ENCODE data around the gene NEK4. TPM values are rescaled to one million over a fixed set of nuclear protein-coding genes. Genes with fewer than 3 reads are reported as not detected.

Gene NEK4
- total RNA-seq, 1 experiment from 2014 or later: 36.2 TPM

DNA sequence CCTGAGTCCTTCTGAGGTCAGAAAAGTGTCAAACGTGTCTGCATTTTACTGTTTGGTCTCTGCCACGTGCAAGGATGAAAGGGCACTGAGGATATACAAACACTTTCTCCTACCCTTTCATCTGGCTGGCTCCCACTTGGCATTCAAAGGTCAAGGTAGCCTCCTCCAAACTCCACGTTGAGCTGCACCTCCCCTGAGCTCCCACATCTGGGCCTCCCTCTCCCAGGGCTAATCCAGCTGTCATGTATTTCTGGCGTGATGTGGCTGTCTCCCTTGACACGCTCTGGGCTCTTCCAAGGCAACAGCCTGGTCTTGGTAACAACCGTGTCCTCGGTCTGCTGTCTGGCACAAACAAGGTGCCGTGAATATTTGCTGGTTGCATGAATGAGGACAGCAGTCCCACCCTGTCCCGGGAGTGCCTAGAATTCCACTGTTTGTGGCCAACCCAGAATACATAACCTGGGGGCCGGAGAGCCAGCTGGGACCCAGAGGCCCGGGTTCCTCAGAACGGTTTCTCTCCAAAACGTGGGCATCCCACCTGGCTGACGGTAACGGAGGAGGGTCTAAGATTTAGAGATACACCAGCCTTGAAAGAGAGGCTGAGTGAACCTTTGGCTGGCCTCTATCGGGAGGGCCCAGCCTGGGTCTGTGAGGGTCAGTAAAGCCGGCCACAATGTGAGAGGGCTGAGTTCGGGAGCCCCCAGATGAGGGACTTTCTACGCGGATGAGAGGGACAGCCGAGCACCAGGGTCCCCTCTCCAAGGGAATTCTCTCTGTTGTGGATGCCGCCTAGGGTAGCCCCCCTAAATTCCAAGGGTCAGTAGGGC is 65.9 kb downstream of the NEK4 start:
- TF ChIP-seq CEBPB (IDR thresholded peaks at IDR 0.05; ENCODE audit: low read depth): no peak
- TF ChIP-seq, protein P1, sequence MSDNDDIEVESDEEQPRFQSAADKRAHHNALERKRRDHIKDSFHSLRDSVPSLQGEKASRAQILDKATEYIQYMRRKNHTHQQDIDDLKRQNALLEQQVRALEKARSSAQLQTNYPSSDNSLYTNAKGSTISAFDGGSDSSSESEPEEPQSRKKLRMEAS (IDR thresholded peaks at IDR 0.05): peak; percentile 29; the same call in 1 of the 2 replicates
- Histone ChIP-seq H3K4me3 (replicated peaks in 1 of 2; ENCODE audit: low read depth in 1 of 2, low read length in 2 of 2) (peak overlapping the region; percentile 94 to 96), H2AFZ (ENCODE audit: low read depth, low read length, poor library complexity, severe bottlenecking) (peak overlapping the region; percentile 45), H3K79me2 (ENCODE audit: insufficient read depth, low read length) (peaks cover 61% of the 10 kb centered on the region), H3K27ac (ENCODE audit: low read depth, low read length) (peak overlapping the region; percentile 96), H3K36me3 (ENCODE audit: control insufficient read depth in 1 of 2, insufficient read depth in 2 of 2, low read length in 2 of 2) (peaks cover 10% of the 10 kb centered on the region in 2 experiments; a peak in 3 of 4 replicates), H3K4me2 (ENCODE audit: low read length) (peak overlapping the region; percentile 99), H3K4me1 (ENCODE audit: control insufficient read depth in 1 of 2, insufficient read depth in 2 of 2, low read length in 2 of 2) (peaks cover 10 to 12% of the 10 kb centered on the region in 2 experiments; a peak in 3 of 4 replicates), H3K27me3 (ENCODE audit: insufficient read depth, low read length) (no peaks in the 10 kb centered on the region), H3K9me2 (ENCODE audit: insufficient read depth) (no peaks in the 10 kb centered on the region), H4K20me1 (ENCODE audit: insufficient read depth) (no peaks in the 10 kb centered on the region), H3K9ac (ENCODE audit: low read length) (peak overlapping the region; percentile 91), H3K9me3 (ENCODE audit: control insufficient read depth in 1 of 2, insufficient read depth in 1 of 2, low read depth in 1 of 2, low read length in 2 of 2) (no peaks in the 10 kb centered on the region)
- POLR2A ChIA-PET: interaction anchor here (0.6 to 1.0 kb wide), 2 partner anchors 15 to 236 kb away, joined by 3 to 4 read pairs; no protein-coding TSS in a partner anchor
- CTCF ChIA-PET: no interaction called here
- ATAC-seq: peak; percentile 8
- TSS peak; percentile 58 for BruUV-seq (replicated peaks)
- RAD21 ChIA-PET (ENCODE audit: low non-redundant PET in 1 of 2, low total read pairs in 2 of 2, uncharacterized antibody in 2 of 2, unreplicated experiment in 2 of 2): no interaction called here
- intact Hi-C loops (cut with micrococcal nuclease): no loop called here
- no peak for DNase-seq (ENCODE audit: low read depth, low spot score)

DNA sequence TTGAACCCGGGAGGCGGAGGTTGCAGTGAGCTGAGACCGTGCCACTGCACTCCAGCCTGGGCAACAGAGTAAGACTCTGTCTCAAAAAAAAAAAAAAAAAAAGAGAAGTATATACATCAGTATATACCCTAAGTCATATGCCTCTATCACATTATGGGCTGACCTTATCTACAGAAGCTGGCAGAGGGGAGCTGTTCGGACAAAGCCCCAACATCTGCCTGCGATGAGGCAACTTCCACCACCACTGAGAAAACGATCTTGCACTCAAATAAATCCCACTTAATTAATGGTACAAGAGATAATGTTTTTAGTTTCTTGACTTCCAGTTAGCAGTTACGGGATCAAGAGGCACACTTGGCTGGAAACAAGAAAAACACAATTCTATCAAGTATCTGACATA is 67.4 kb downstream of the NEK4 start:
- H3K4me1 ChIP-seq (ENCODE audit: control insufficient read depth in 1 of 2, insufficient read depth in 2 of 2, low read length in 2 of 2): peaks cover 10 to 12% of the 10 kb centered on the region in 2 experiments; a peak in 3 of 4 replicates
- no peak overlapping the region for H3K4me3 ChIP-seq (replicated peaks in 1 of 2; ENCODE audit: low read depth in 1 of 2, low read length in 2 of 2)
- ChIA-PET CTCF (no interaction called here), RAD21 (ENCODE audit: low non-redundant PET in 1 of 2, low total read pairs in 2 of 2, uncharacterized antibody in 2 of 2, unreplicated experiment in 2 of 2) (no interaction called here), POLR2A (no interaction called here)
- H3K36me3 ChIP-seq (ENCODE audit: control insufficient read depth in 1 of 2, insufficient read depth in 2 of 2, low read length in 2 of 2): peaks cover 3 to 10% of the 10 kb centered on the region in 2 experiments; a peak in 2 of 4 replicates
- no peak for ATAC-seq
- no peaks in the 10 kb centered on the region for H4K20me1 ChIP-seq (ENCODE audit: insufficient read depth)
- H3K9me3 ChIP-seq (ENCODE audit: control insufficient read depth in 1 of 2, insufficient read depth in 1 of 2, low read depth in 1 of 2, low read length in 2 of 2): no peaks in the 10 kb centered on the region
- H3K4me2 ChIP-seq (ENCODE audit: low read length): no peak overlapping the region
- peaks cover 57% of the 10 kb centered on the region for H3K79me2 ChIP-seq (ENCODE audit: insufficient read depth, low read length)
- TF ChIP-seq, protein P2, sequence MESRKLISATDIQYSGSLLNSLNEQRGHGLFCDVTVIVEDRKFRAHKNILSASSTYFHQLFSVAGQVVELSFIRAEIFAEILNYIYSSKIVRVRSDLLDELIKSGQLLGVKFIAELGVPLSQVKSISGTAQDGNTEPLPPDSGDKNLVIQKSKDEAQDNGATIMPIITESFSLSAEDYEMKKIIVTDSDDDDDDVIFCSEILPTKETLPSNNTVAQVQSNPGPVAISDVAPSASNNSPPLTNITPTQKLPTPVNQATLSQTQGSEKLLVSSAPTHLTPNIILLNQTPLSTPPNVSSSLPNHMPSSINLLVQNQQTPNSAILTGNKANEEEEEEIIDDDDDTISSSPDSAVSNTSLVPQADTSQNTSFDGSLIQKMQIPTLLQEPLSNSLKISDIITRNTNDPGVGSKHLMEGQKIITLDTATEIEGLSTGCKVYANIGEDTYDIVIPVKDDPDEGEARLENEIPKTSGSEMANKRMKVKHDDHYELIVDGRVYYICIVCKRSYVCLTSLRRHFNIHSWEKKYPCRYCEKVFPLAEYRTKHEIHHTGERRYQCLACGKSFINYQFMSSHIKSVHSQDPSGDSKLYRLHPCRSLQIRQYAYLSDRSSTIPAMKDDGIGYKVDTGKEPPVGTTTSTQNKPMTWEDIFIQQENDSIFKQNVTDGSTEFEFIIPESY (IDR thresholded peaks at IDR 0.05; ENCODE audit: extremely low read depth, insufficient replicate concordance, low read length): no peak
- TF ChIP-seq POLR2AphosphoS5 (IDR thresholded peaks at IDR 0.05; ENCODE audit: low read depth, low read length): no peak
- TF ChIP-seq EZH2 (IDR thresholded peaks at IDR 0.05): no peak
- no peak for TF ChIP-seq EZH2phosphoT487 (IDR thresholded peaks at IDR 0.05; ENCODE audit: borderline replicate concordance)
- TF ChIP-seq, protein P3, sequence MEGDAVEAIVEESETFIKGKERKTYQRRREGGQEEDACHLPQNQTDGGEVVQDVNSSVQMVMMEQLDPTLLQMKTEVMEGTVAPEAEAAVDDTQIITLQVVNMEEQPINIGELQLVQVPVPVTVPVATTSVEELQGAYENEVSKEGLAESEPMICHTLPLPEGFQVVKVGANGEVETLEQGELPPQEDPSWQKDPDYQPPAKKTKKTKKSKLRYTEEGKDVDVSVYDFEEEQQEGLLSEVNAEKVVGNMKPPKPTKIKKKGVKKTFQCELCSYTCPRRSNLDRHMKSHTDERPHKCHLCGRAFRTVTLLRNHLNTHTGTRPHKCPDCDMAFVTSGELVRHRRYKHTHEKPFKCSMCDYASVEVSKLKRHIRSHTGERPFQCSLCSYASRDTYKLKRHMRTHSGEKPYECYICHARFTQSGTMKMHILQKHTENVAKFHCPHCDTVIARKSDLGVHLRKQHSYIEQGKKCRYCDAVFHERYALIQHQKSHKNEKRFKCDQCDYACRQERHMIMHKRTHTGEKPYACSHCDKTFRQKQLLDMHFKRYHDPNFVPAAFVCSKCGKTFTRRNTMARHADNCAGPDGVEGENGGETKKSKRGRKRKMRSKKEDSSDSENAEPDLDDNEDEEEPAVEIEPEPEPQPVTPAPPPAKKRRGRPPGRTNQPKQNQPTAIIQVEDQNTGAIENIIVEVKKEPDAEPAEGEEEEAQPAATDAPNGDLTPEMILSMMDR (IDR thresholded peaks at IDR 0.05 in 2 of 3, conservative IDR thresholded peaks at IDR 0.05 in 1 of 3; ENCODE audit: borderline replicate concordance in 1 of 3, insufficient read depth in 1 of 3, low read depth in 2 of 3, low read length in 2 of 3): no peak
- no peak overlapping the region for H3K27ac ChIP-seq (ENCODE audit: low read depth, low read length)
- H3K27me3 ChIP-seq (ENCODE audit: insufficient read depth, low read length): no peaks in the 10 kb centered on the region
- no peak overlapping the region for H2AFZ ChIP-seq (ENCODE audit: low read depth, low read length, poor library complexity, severe bottlenecking)
- BruUV-seq (replicated peaks): no TSS peak
- no peak overlapping the region for H3K9ac ChIP-seq (ENCODE audit: low read length)
- intact Hi-C loops (cut with micrococcal nuclease): no loop called here
- DNase-seq (ENCODE audit: low read depth, low spot score): no peak
- H3K9me2 ChIP-seq (ENCODE audit: insufficient read depth): no peaks in the 10 kb centered on the region
